Aorta (tissue), 5 donors: Measurements from ENCODE around the gene RGS17. TPM values are rescaled to one million over a fixed set of nuclear protein-coding genes. Genes with fewer than 3 reads are reported as not detected.

Experiments used
- ATAC-seq: fragments of 200-7000 bp; cut with Tn5 transposase; one replicate; pipeline ENCODE4 v1.9.1; 2022; ENCODE audit warnings: moderate library complexity; ENCODE audit not compliant: low FRiP score
- DNase-seq, 2 donors: peaks; one replicate each; pipeline ENCODE4 v3.0.0-alpha.2; 2020
- H3K27ac ChIP-seq, 2 donors: one replicate each; pipeline ENCODE4 v1.5.1; 2013; ENCODE audit warnings: low read length in 2 of 2, mild to moderate bottlenecking in 2 of 2, moderate library complexity in 2 of 2, control low read depth in 1 of 2, inconsistent platforms in 1 of 2, low read depth in 1 of 2
- H3K27me3 ChIP-seq, 2 donors: one replicate each; pipeline ENCODE4 v1.6.1; 2013; ENCODE audit warnings: control low read depth in 1 of 2, low read length in 1 of 2, mild to moderate bottlenecking in 1 of 2, moderate library complexity in 1 of 2; ENCODE audit not compliant: insufficient read depth in 2 of 2, control insufficient read depth in 1 of 2
- H3K36me3 ChIP-seq, 2 donors: one replicate each; pipeline ENCODE4 v1.6.1; 2013; ENCODE audit warnings: control low read depth in 1 of 2, low read length in 1 of 2, mild to moderate bottlenecking in 1 of 2; ENCODE audit not compliant: insufficient read depth in 2 of 2, control insufficient read depth in 1 of 2
- H3K4me1 ChIP-seq, 2 donors: one replicate each; pipeline ENCODE4 v1.6.1; 2013; ENCODE audit warnings: low read length in 2 of 2, control low read depth in 1 of 2, mild to moderate bottlenecking in 1 of 2, moderate library complexity in 1 of 2; ENCODE audit not compliant: insufficient read depth in 2 of 2, control insufficient read depth in 1 of 2
- H3K4me3 ChIP-seq, 2 donors: one replicate each; pipeline ENCODE4 v1.5.1; 2013; ENCODE audit warnings: low read length in 2 of 2, control low read depth in 1 of 2, mild to moderate bottlenecking in 1 of 2
- H3K9me3 ChIP-seq: one replicate; pipeline ENCODE4 v1.6.1; 2013; ENCODE audit warnings: mild to moderate bottlenecking, low read length; ENCODE audit not compliant: control insufficient read depth
- WGBS, 2 donors: extraction: QIAGEN DNeasy Blood & Tissue Kit; methylation state at CpG; one replicate each; pipeline ENCODE4 v1.1.7; 2013; 5-methylcytosine and 5-hydroxymethylcytosine counted together
- intact Hi-C, 2 donors: fragments of 100-400 bp; cut with DNase I; formaldehyde crosslinking; loops; one replicate each; pipeline versions ENCODE4 v1.14.2 to v1.15.0; 2022
- polyA plus RNA-seq, 2 donors: library from polyadenylated mRNA; stranded (reverse); fragments of 200-250 nt; gene quantifications; one replicate each; pipeline ENCODE4 v1.2.3, GENCODE V29; 2013
- total RNA-seq, 2 donors: library from RNA; stranded (reverse); fragmentation: NEBNext Ultra II Directional; extraction: Animal tissue kit (Norgen Biotek cat#: 25700); gene quantifications; one replicate each; pipeline ENCODE4 v1.2.1, GENCODE V29; 2021
- donor health status: healthy with polysubstance abuse.
- donor health status: Bipolar disorder and iron deficiency.
- donor health status: DM: no; HTN: no; CAD: no.
- donor health status: DM: no; HTN: no; CAD: no.
- donor health status: DM: yes; HTN: yes; CAD: no.

Gene RGS17
- total and polyA plus RNA-seq, 4 donors: 2.2 to 3.2 (median 2.5) TPM

- no peaks in the 10 kb centered on the region for H3K36me3 ChIP-seq
- no peaks in the 10 kb centered on the region for H3K4me1 ChIP-seq
- ATAC-seq (peak; percentile 13), DNase-seq (peak in 1 of 2 donors; percentile 50)
- H3K4me3 ChIP-seq: peak overlapping the region in 1 of 2 donors; percentile 57
- no peaks in the 10 kb centered on the region for H3K9me3 ChIP-seq
- H3K27me3 ChIP-seq: no peaks in the 10 kb centered on the region
- no peak overlapping the region for H3K27ac ChIP-seq
- intact Hi-C loops: no loop called here
- 41 to 59% methylated on average over 21 of the region's 21 CpGs for WGBS, 2 donors
Measured at GRCh38 chr6:153150752-153151440, 19.8 kb upstream of the RGS17 start.

- intact Hi-C loops: no loop called here
- ATAC-seq (peak; percentile 34), DNase-seq (peak in 1 of 2 donors; percentile 22)
- Histone ChIP-seq H3K4me1 (no peaks in the 10 kb centered on the region), H3K4me3 (peak overlapping the region in 1 of 2 donors; percentile 57), H3K27me3 (no peaks in the 10 kb centered on the region), H3K36me3 (no peaks in the 10 kb centered on the region), H3K27ac (no peak overlapping the region), H3K9me3 (no peaks in the 10 kb centered on the region)
- 74 to 80% methylated on average over 11 of the region's 11 CpGs for WGBS, 2 donors
Measured at GRCh38 chr6:153150371-153150751, 19.3 kb upstream of the RGS17 start.

- no peaks in the 10 kb centered on the region for H3K36me3 ChIP-seq
- H3K27ac ChIP-seq: no peak overlapping the region
- no peaks in the 10 kb centered on the region for H3K4me1 ChIP-seq
- no peaks in the 10 kb centered on the region for H3K27me3 ChIP-seq
- 82 to 94% methylated on average over 6 of the region's 6 CpGs for WGBS, 2 donors
- ATAC-seq: no peak
- no peak overlapping the region for H3K4me3 ChIP-seq
- intact Hi-C loops: no loop called here
- DNase-seq: no peak
- H3K9me3 ChIP-seq: no peaks in the 10 kb centered on the region
Measured at GRCh38 chr6:153149891-153150290, 18.8 kb upstream of the RGS17 start.

GRCh38 chr6:153146413-153146812 is 15.3 kb upstream of the RGS17 start:
- Histone ChIP-seq H3K27ac (no peak overlapping the region), H3K9me3 (no peaks in the 10 kb centered on the region)
- intact Hi-C loops: no loop called here

GRCh38 chr6:153145591-153145990 is 14.5 kb upstream of the RGS17 start:
- intact Hi-C loops: no loop called here
- no peak overlapping the region for H3K4me3 ChIP-seq
- peak in 1 of 2 donors; percentile 37 for DNase-seq
- ATAC-seq: no peak
- WGBS, 2 donors: 77 to 79% methylated on average over 4 of the region's 4 CpGs
- H3K4me1 ChIP-seq: no peaks in the 10 kb centered on the region
- no peak overlapping the region for H3K27ac ChIP-seq
- H3K36me3 ChIP-seq: no peaks in the 10 kb centered on the region
- no peaks in the 10 kb centered on the region for H3K9me3 ChIP-seq
- no peaks in the 10 kb centered on the region for H3K27me3 ChIP-seq

More at GRCh38 chr6:153146413-153146812, 15.3 kb upstream of the RGS17 start:
- ATAC-seq (no peak), DNase-seq (no peak)
- Histone ChIP-seq H3K36me3 (no peaks in the 10 kb centered on the region), H3K4me1 (no peaks in the 10 kb centered on the region), H3K4me3 (no peak overlapping the region), H3K27me3 (no peaks in the 10 kb centered on the region)

- no peak for DNase-seq
- no peak overlapping the region for H3K4me3 ChIP-seq
- no peaks in the 10 kb centered on the region for H3K9me3 ChIP-seq
- H3K27ac ChIP-seq: no peak overlapping the region
- H3K36me3 ChIP-seq: no peaks in the 10 kb centered on the region
- 48 to 51% methylated on average over 4 of the region's 4 CpGs for WGBS, 2 donors
- no peak for ATAC-seq
- no peaks in the 10 kb centered on the region for H3K4me1 ChIP-seq
- intact Hi-C loops: no loop called here
- no peaks in the 10 kb centered on the region for H3K27me3 ChIP-seq
Measured at GRCh38 chr6:153143200-153143599, 12.1 kb upstream of the RGS17 start.

GRCh38 chr6:153140299-153140698 is 9.2 kb upstream of the RGS17 start:
- 56 to 58% methylated on average over 2 of the region's 2 CpGs for WGBS, 2 donors
- H3K4me1 ChIP-seq: no peaks in the 10 kb centered on the region
- DNase-seq: peak in 1 of 2 donors; percentile 39
- no peaks in the 10 kb centered on the region for H3K36me3 ChIP-seq
- H3K27me3 ChIP-seq: no peaks in the 10 kb centered on the region
- intact Hi-C loops: no loop called here
- no peak overlapping the region for H3K27ac ChIP-seq
- no peak for ATAC-seq
- H3K9me3 ChIP-seq: no peaks in the 10 kb centered on the region
- H3K4me3 ChIP-seq: no peak overlapping the region

- ATAC-seq: no peak
- DNase-seq: no peak
- WGBS, 2 donors: 89 to 96% methylated on average over 1 of the region's 1 CpG
- Histone ChIP-seq H3K9me3 (no peaks in the 10 kb centered on the region), H3K36me3 (no peaks in the 10 kb centered on the region), H3K27ac (no peak overlapping the region), H3K4me1 (no peaks in the 10 kb centered on the region), H3K4me3 (no peak overlapping the region), H3K27me3 (no peaks in the 10 kb centered on the region)
- intact Hi-C loops: no loop called here
Measured at GRCh38 chr6:153138930-153139329, 7.8 kb upstream of the RGS17 start.

GRCh38 chr6:153135681-153136080 is 4.6 kb upstream of the RGS17 start:
- no peaks in the 10 kb centered on the region for H3K4me1 ChIP-seq
- ATAC-seq (no peak), DNase-seq (no peak)
- 81 to 88% methylated on average over 2 of the region's 2 CpGs for WGBS, 2 donors
- no peaks in the 10 kb centered on the region for H3K9me3 ChIP-seq
- no peaks in the 10 kb centered on the region for H3K36me3 ChIP-seq
- no peak overlapping the region for H3K27ac ChIP-seq
- intact Hi-C loops: no loop called here
- H3K4me3 ChIP-seq: no peak overlapping the region
- no peaks in the 10 kb centered on the region for H3K27me3 ChIP-seq
